HL-60 (cell line): ENCODE data around the gene PLVAP.

ENCODE experiments used
- DNase-seq, 2 experiments: peaks; one replicate each; pipeline ENCODE4 v3.0.0-alpha.2; 2010 to 2020; ENCODE audit warnings: low read depth in 1 of 2, low spot score in 1 of 2
- H3K27ac ChIP-seq: fragments of 250-450 bp; sonication (Bioruptor Pico); replicated peaks from 2 replicates; pipeline ENCODE4 v1.5.1; 2020; ENCODE audit warnings: mild to moderate bottlenecking, moderate library complexity
- H3K27me3 ChIP-seq: fragments of 250-450 bp; sonication (Bioruptor Pico); 2 replicates; pipeline ENCODE4 v1.5.1; 2021; ENCODE audit warnings: mild to moderate bottlenecking, moderate library complexity; ENCODE audit not compliant: insufficient read depth, poor library complexity, severe bottlenecking
- H3K4me3 ChIP-seq: replicated peaks from 2 replicates; pipeline ENCODE4 v1.5.1; 2011; ENCODE audit warnings: mild to moderate bottlenecking, control low read depth, low read length; ENCODE audit not compliant: insufficient read depth
- GABPA ChIP-seq: IDR thresholded peaks from 2 replicates; pipeline ENCODE4 v1.6.1; 2012; ENCODE audit warnings: low read depth
- POLR2AphosphoS5 ChIP-seq: IDR thresholded peaks from 2 replicates; pipeline ENCODE4 v1.6.1; 2012; ENCODE audit warnings: low read depth
- SPI1 ChIP-seq: IDR thresholded peaks from 2 replicates; pipeline ENCODE4 v1.6.1; 2012; ENCODE audit warnings: low read depth, mild to moderate bottlenecking, borderline replicate concordance
- TF ChIP-seq, protein P1 (sequence below): IDR thresholded peaks from one replicate; pipeline ENCODE4 v1.5.1; 2011; ENCODE audit warnings: low read length, control low read depth, inconsistent platforms; ENCODE audit not compliant: insufficient read depth
- TF ChIP-seq, protein P2 (sequence below): IDR thresholded peaks from 2 replicates; pipeline ENCODE4 v1.6.1; 2012; ENCODE audit warnings: low read depth; ENCODE audit not compliant: insufficient replicate concordance

PLVAP gene

GRCh38 chr19:17338433-17339078, 38.6 kb downstream of the PLVAP start:
- Histone ChIP-seq H3K4me3 (peak overlapping the region; percentile 70), H3K27ac (no peak overlapping the region; the same call in 1 of the 2 replicates), H3K27me3 (no peaks in the 10 kb centered on the region)
- TF ChIP-seq, protein P1, sequence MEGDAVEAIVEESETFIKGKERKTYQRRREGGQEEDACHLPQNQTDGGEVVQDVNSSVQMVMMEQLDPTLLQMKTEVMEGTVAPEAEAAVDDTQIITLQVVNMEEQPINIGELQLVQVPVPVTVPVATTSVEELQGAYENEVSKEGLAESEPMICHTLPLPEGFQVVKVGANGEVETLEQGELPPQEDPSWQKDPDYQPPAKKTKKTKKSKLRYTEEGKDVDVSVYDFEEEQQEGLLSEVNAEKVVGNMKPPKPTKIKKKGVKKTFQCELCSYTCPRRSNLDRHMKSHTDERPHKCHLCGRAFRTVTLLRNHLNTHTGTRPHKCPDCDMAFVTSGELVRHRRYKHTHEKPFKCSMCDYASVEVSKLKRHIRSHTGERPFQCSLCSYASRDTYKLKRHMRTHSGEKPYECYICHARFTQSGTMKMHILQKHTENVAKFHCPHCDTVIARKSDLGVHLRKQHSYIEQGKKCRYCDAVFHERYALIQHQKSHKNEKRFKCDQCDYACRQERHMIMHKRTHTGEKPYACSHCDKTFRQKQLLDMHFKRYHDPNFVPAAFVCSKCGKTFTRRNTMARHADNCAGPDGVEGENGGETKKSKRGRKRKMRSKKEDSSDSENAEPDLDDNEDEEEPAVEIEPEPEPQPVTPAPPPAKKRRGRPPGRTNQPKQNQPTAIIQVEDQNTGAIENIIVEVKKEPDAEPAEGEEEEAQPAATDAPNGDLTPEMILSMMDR = no peak
- TF ChIP-seq GABPA = no peak
- TF ChIP-seq, protein P2, sequence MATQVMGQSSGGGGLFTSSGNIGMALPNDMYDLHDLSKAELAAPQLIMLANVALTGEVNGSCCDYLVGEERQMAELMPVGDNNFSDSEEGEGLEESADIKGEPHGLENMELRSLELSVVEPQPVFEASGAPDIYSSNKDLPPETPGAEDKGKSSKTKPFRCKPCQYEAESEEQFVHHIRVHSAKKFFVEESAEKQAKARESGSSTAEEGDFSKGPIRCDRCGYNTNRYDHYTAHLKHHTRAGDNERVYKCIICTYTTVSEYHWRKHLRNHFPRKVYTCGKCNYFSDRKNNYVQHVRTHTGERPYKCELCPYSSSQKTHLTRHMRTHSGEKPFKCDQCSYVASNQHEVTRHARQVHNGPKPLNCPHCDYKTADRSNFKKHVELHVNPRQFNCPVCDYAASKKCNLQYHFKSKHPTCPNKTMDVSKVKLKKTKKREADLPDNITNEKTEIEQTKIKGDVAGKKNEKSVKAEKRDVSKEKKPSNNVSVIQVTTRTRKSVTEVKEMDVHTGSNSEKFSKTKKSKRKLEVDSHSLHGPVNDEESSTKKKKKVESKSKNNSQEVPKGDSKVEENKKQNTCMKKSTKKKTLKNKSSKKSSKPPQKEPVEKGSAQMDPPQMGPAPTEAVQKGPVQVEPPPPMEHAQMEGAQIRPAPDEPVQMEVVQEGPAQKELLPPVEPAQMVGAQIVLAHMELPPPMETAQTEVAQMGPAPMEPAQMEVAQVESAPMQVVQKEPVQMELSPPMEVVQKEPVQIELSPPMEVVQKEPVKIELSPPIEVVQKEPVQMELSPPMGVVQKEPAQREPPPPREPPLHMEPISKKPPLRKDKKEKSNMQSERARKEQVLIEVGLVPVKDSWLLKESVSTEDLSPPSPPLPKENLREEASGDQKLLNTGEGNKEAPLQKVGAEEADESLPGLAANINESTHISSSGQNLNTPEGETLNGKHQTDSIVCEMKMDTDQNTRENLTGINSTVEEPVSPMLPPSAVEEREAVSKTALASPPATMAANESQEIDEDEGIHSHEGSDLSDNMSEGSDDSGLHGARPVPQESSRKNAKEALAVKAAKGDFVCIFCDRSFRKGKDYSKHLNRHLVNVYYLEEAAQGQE = no peak
- TF ChIP-seq SPI1 = no peak
- no peak for TF ChIP-seq POLR2AphosphoS5
- DNase-seq = no peak

DNA sequence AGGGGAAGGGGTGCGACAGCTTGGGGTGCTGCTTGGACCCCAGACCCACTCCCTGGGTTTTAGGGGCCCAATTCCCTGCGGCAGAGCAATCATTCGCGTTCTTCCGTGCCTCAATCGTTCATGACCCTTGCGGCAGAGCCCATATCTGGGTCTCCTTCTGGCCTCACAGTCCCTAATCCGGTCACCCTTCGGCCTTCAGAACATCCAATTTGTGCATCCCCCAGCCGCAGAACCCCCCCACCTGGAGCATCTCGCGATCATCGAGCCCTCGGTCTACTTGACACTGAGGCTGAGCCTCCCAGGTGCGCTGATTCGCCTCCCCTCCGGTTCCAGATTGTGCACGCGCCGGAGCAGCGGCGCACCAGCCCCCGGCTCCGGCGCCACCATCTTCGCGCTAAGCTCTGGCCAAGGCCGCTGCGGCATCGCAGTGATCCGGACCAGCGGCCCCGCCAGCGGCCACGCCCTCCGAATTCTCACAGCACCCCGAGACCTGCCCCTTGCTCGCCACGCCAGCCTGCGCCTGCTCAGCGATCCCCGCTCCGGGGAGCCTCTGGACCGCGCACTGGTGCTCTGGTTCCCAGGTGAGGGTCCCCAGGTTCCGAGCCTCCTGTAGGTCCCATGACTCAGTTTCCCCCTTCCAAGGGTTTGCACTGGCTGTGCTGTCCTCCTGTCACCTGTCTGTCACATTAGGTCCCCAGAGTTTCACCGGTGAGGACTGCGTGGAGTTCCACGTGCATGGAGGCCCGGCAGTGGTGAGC, 39.3 kb downstream of the PLVAP start:
- TF ChIP-seq, protein P2 = no peak
- TF ChIP-seq POLR2AphosphoS5 (no peak), GABPA (no peak), SPI1 (no peak)
- TF ChIP-seq, protein P1 = no peak
- peak; percentile 39 to 67 for DNase-seq
- Histone ChIP-seq H3K4me3 (peak overlapping the region; percentile 70), H3K27me3 (no peaks in the 10 kb centered on the region), H3K27ac (peak overlapping the region; percentile 83)

GRCh38 chr19:17336872-17337674, 40.1 kb downstream of the PLVAP start, which contains the start of gene GTPBP3:
Gene GTPBP3 (plus strand): TSS chr19:17337553. CDS start chr19:17337612, 59 bp downstream.
- H3K27me3 ChIP-seq = no peaks in the 10 kb centered on the region
- peak within 1 kb of the TSS; percentile 83 for H3K27ac ChIP-seq
- peak; percentile 97 to 99 for DNase-seq
- peak within 1 kb of the TSS; percentile 70 for H3K4me3 ChIP-seq
- TF ChIP-seq, protein P1 = no peak
- TF ChIP-seq SPI1 (peak; percentile 68; the same call in 1 of the 2 replicates), GABPA (peak; percentile 92), POLR2AphosphoS5 (peak; percentile 93)
- TF ChIP-seq, protein P2 = peak; percentile 17
